PC-3 (cell line): Measurements from ENCODE around the gene XIST. TPM values are rescaled to one million over a fixed set of nuclear protein-coding genes. Genes with fewer than 3 reads are reported as not detected.

Experiments used
- ATAC-seq: fragments of 200-7000 bp; cut with Tn5 transposase; 2 replicates; pipeline ENCODE4 v1.9.1; 2020; ENCODE audit warnings: mild to moderate bottlenecking, moderate library complexity
- BruUV-seq: library from RNA; stranded (reverse); fragments of 400-500 nt; replicated peaks from 2 replicates; lab custom pipeline; 2021; lab: Mats Ljungman, UMichigan
- CTCF ChIA-PET: fragments of 300-600 bp; sonication (Branson Sonifier 250); formaldehyde crosslinking; loops from one replicate; lab custom pipeline; 2022; ENCODE audit warnings: antibody characterized with exemption; lab: Charles Lee
- POLR2A ChIA-PET: fragments of 300-600 bp; sonication (Branson Sonifier 250); formaldehyde crosslinking; loops from one replicate; lab custom pipeline; 2022; ENCODE audit warnings: antibody characterized with exemption; ENCODE audit not compliant: unreplicated experiment; lab: Charles Lee
- DNase-seq: peaks from one replicate; pipeline ENCODE4 v3.0.0-alpha.2; 2015
- H2AFZ ChIP-seq: fragments of 300-600 bp; sonication (generic); 2 replicates; pipeline ENCODE4 v1.6.0; 2016; ENCODE audit warnings: antibody characterized with exemption, low read length
- H3F3A ChIP-seq: fragments of 300-600 bp; sonication (generic); one replicate; pipeline ENCODE4 v1.6.0; 2017; ENCODE audit warnings: antibody characterized with exemption, low read length, control low read depth, mild to moderate bottlenecking; ENCODE audit not compliant: unreplicated experiment
- H3K27ac ChIP-seq: fragments of 300-600 bp; sonication (generic); 2 replicates; pipeline ENCODE4 v1.5.1; 2016; ENCODE audit warnings: mild to moderate bottlenecking, low read length
- H3K27me3 ChIP-seq: fragments of 300-600 bp; sonication (generic); 2 replicates; pipeline ENCODE4 v1.6.1; 2016; ENCODE audit warnings: low read length, mixed read lengths
- H3K36me3 ChIP-seq: fragments of 300-600 bp; sonication (generic); 2 replicates; pipeline ENCODE4 v1.6.1; 2016; ENCODE audit warnings: low read depth, mixed run types, low read length, mixed read lengths
- H3K4me1 ChIP-seq: fragments of 300-600 bp; sonication (generic); 2 replicates; pipeline ENCODE4 v1.5.1; 2016; ENCODE audit warnings: low read length; ENCODE audit not compliant: insufficient read depth
- H3K4me2 ChIP-seq: fragments of 300-600 bp; sonication (generic); 2 replicates; pipeline ENCODE4 v1.6.0; 2016; ENCODE audit warnings: low read length
- H3K4me3 ChIP-seq: fragments of 300-600 bp; sonication (generic); 2 replicates; pipeline ENCODE4 v1.5.1; 2016; ENCODE audit warnings: mild to moderate bottlenecking, low read length, mixed read lengths
- H3K79me2 ChIP-seq: fragments of 300-600 bp; sonication (generic); 2 replicates; pipeline ENCODE4 v1.6.1; 2017; ENCODE audit warnings: low read length, mixed read lengths
- H3K9ac ChIP-seq: fragments of 300-600 bp; sonication (generic); 2 replicates; pipeline ENCODE4 v1.6.0; 2016; ENCODE audit warnings: mild to moderate bottlenecking, low read length
- H3K9me2 ChIP-seq: fragments of 300-600 bp; sonication (generic); replicated peaks from 2 replicates; pipeline ENCODE4 v1.6.1; 2016; ENCODE audit warnings: mixed run types, low read length, mixed read lengths
- H3K9me3 ChIP-seq: fragments of 300-600 bp; sonication (generic); 2 replicates; pipeline ENCODE4 v1.6.1; 2016; ENCODE audit warnings: low read length, mixed read lengths
- H4K20me1 ChIP-seq: fragments of 300-600 bp; sonication (generic); 2 replicates; pipeline ENCODE4 v1.6.1; 2016; ENCODE audit warnings: low read length, mixed read lengths
- EZH2 ChIP-seq: fragments of 300-600 bp; sonication (generic); IDR thresholded peaks from one replicate; pipeline ENCODE4 v1.6.1; 2017; ENCODE audit warnings: antibody characterized with exemption, mild to moderate bottlenecking, low read length; ENCODE audit not compliant: unreplicated experiment
- EZH2phosphoT487 ChIP-seq: fragments of 300-600 bp; sonication (generic); IDR thresholded peaks from 2 replicates; pipeline ENCODE4 v1.6.1; 2018; ENCODE audit warnings: mild to moderate bottlenecking, antibody characterized with exemption, low read length, borderline replicate concordance
- intact Hi-C: fragments of 100-400 bp; cut with micrococcal nuclease; formaldehyde crosslinking; loops from 2 replicates; pipeline ENCODE4 v1.9.0; 2023
- total RNA-seq: library from RNA; depleted of rRNA; stranded (reverse); fragments of >200 nt; gene quantifications from 2 replicates; pipeline ENCODE4 v1.2.3, GENCODE V29; 2014
- TF ChIP-seq, protein P1 (sequence below): fragments of 300-600 bp; sonication (generic); conservative IDR thresholded peaks from 2 replicates; pipeline ENCODE4 v1.5.1; 2017; ENCODE audit warnings: antibody characterized with exemption, low read depth, mild to moderate bottlenecking, low read length

XIST gene
- total RNA-seq, 1 experiment from 2014 or later = not detected

- H3K4me2 ChIP-seq = no peak overlapping the region
- no peak overlapping the region for H3K4me3 ChIP-seq
- H3K9me2 ChIP-seq = no peaks in the 10 kb centered on the region
- H3F3A ChIP-seq = no peaks in the 10 kb centered on the region
- no TSS peak for BruUV-seq
- ChIA-PET CTCF (no interaction called here), POLR2A (no interaction called here)
- H4K20me1 ChIP-seq = no peaks in the 10 kb centered on the region
- TF ChIP-seq, protein P1, sequence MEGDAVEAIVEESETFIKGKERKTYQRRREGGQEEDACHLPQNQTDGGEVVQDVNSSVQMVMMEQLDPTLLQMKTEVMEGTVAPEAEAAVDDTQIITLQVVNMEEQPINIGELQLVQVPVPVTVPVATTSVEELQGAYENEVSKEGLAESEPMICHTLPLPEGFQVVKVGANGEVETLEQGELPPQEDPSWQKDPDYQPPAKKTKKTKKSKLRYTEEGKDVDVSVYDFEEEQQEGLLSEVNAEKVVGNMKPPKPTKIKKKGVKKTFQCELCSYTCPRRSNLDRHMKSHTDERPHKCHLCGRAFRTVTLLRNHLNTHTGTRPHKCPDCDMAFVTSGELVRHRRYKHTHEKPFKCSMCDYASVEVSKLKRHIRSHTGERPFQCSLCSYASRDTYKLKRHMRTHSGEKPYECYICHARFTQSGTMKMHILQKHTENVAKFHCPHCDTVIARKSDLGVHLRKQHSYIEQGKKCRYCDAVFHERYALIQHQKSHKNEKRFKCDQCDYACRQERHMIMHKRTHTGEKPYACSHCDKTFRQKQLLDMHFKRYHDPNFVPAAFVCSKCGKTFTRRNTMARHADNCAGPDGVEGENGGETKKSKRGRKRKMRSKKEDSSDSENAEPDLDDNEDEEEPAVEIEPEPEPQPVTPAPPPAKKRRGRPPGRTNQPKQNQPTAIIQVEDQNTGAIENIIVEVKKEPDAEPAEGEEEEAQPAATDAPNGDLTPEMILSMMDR = no peak
- TF ChIP-seq EZH2phosphoT487 (no peak), EZH2 (no peak)
- no peaks in the 10 kb centered on the region for H3K36me3 ChIP-seq
- no peaks in the 10 kb centered on the region for H3K4me1 ChIP-seq
- H3K79me2 ChIP-seq = no peaks in the 10 kb centered on the region
- intact Hi-C loops = loop anchor here (10.0 kb wide), 1 partner anchor 756 kb away; no protein-coding TSS in a partner anchor
- no peaks in the 10 kb centered on the region for H3K9me3 ChIP-seq
- H3K9ac ChIP-seq = no peak overlapping the region
- H3K27ac ChIP-seq = no peak overlapping the region
- no peak for ATAC-seq
- peaks cover 18% of the 10 kb centered on the region; the same call in 1 of the 2 replicates for H3K27me3 ChIP-seq
- no peak for DNase-seq
- H2AFZ ChIP-seq = no peak overlapping the region
These were observed 12.2 kb downstream of the XIST start for GRCh38 chrX:73840120-73840924.

DNA sequence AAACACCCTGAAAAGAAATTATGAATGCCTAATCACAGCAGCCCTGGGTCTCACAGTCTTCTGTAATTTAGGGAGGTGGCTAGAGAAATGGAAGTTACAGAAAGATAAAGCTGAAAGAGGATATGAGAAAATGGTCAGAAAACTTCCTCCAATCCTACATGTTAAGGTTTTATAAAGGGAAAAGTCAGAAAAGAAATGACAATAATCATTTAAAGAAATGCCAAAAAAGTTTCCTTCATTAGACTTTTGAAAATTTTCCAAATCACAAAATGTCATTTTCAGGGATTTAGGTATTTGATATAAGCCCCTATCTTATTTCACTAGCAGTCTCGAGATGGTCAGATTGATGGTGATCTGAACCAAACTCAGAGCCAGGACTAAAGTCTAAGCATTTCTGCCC is 13.4 kb downstream of the XIST start:
- Histone ChIP-seq H3K4me1 (no peaks in the 10 kb centered on the region), H3K9me3 (no peaks in the 10 kb centered on the region), H3K27ac (no peak overlapping the region), H3K36me3 (no peaks in the 10 kb centered on the region), H3K4me2 (no peak overlapping the region), H3K4me3 (no peak overlapping the region), H4K20me1 (no peaks in the 10 kb centered on the region), H3K79me2 (no peaks in the 10 kb centered on the region), H3K9ac (no peak overlapping the region), H3K9me2 (no peaks in the 10 kb centered on the region), H3K27me3 (peaks cover 21% of the 10 kb centered on the region; the same call in 1 of the 2 replicates), H3F3A (no peaks in the 10 kb centered on the region), H2AFZ (no peak overlapping the region)
- ATAC-seq (no peak), DNase-seq (no peak)
- ChIA-PET CTCF (no interaction called here), POLR2A (no interaction called here)
- intact Hi-C loops = no loop called here
- TF ChIP-seq EZH2phosphoT487 = no peak
- no TSS peak for BruUV-seq

DNA sequence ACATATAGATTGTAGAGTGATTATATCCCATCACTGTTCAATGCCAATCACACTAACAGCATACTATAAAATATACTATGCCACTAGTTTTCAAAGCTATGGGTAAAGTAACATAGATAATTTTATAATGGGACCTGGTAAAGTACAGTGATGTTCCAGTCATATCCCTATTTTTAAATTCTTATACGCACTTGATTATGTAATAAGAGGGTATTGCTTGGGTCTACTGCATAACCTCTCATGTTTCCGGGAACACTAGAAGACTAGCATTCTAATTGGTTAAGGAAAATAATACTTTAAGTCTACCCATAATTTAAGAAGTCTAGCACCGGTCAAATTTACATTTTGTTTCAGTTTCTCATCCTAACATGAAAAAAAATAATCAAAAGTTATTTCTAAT is 14.4 kb downstream of the XIST start:
- Histone ChIP-seq H3K27me3 (peaks cover 31% of the 10 kb centered on the region; the same call in 1 of the 2 replicates), H3K9me3 (no peaks in the 10 kb centered on the region), H3K4me3 (no peak overlapping the region), H3K79me2 (no peaks in the 10 kb centered on the region), H2AFZ (no peak overlapping the region), H3K4me1 (no peaks in the 10 kb centered on the region), H3F3A (no peaks in the 10 kb centered on the region), H4K20me1 (no peaks in the 10 kb centered on the region), H3K9ac (no peak overlapping the region), H3K9me2 (no peaks in the 10 kb centered on the region), H3K27ac (no peak overlapping the region), H3K36me3 (no peaks in the 10 kb centered on the region), H3K4me2 (no peak overlapping the region)
- TF ChIP-seq EZH2 = no peak
- no peak for TF ChIP-seq EZH2phosphoT487
- TF ChIP-seq, protein P1 = no peak
- intact Hi-C loops = no loop called here
- no peak for DNase-seq
- POLR2A ChIA-PET = no interaction called here
- BruUV-seq = no TSS peak
- CTCF ChIA-PET = no interaction called here
- ATAC-seq = no peak
